Activated naive CD8-positive, alpha-beta T cell (primary cell): ENCODE results near the gene FAM222A.

Experiments
- H3K27ac Mint-ChIP-seq: one replicate; pipeline ENCODE4 v1.8.0; 2021; ENCODE audit warnings: mixed read lengths
- H3K27me3 Mint-ChIP-seq: one replicate; pipeline ENCODE4 v1.8.0; 2021; ENCODE audit warnings: mixed read lengths
- H3K36me3 Mint-ChIP-seq: one replicate; pipeline ENCODE4 v1.8.0; 2021; ENCODE audit warnings: mixed read lengths
- H3K4me1 Mint-ChIP-seq: one replicate; pipeline ENCODE4 v1.8.0; 2021; ENCODE audit warnings: low read depth, mixed read lengths
- H3K4me3 Mint-ChIP-seq: one replicate; pipeline ENCODE4 v1.8.0; 2021; ENCODE audit warnings: mild to moderate bottlenecking, mixed read lengths
- H3K9me3 Mint-ChIP-seq: one replicate; pipeline ENCODE4 v1.8.0; 2021; ENCODE audit warnings: low read depth, mixed read lengths

The FAM222A gene

GRCh38 chr12:109804820-109805761, 91.5 kb downstream of the FAM222A start:
- H3K27ac Mint-ChIP-seq, result no peak overlapping the region
- peaks cover 3% of the 10 kb centered on the region for H3K27me3 Mint-ChIP-seq
- H3K36me3 Mint-ChIP-seq, result no peaks in the 10 kb centered on the region
- H3K4me3 Mint-ChIP-seq, result no peak overlapping the region
- no peaks in the 10 kb centered on the region for H3K9me3 Mint-ChIP-seq
- no peaks in the 10 kb centered on the region for H3K4me1 Mint-ChIP-seq

- H3K4me3 Mint-ChIP-seq, result no peak overlapping the region
- H3K4me1 Mint-ChIP-seq, result no peaks in the 10 kb centered on the region
- H3K27ac Mint-ChIP-seq, result no peak overlapping the region
- H3K36me3 Mint-ChIP-seq, result no peaks in the 10 kb centered on the region
- peaks cover 3% of the 10 kb centered on the region for H3K27me3 Mint-ChIP-seq
- no peaks in the 10 kb centered on the region for H3K9me3 Mint-ChIP-seq
Observed at GRCh38 chr12:109807954-109808643, 94.5 kb downstream of the FAM222A start.

- no peaks in the 10 kb centered on the region for H3K9me3 Mint-ChIP-seq
- no peak overlapping the region for H3K27ac Mint-ChIP-seq
- H3K4me3 Mint-ChIP-seq, result no peak overlapping the region
- no peaks in the 10 kb centered on the region for H3K4me1 Mint-ChIP-seq
- H3K36me3 Mint-ChIP-seq, result no peaks in the 10 kb centered on the region
- H3K27me3 Mint-ChIP-seq, result peaks cover 3% of the 10 kb centered on the region
Observed at GRCh38 chr12:109808876-109809646, 95.4 kb downstream of the FAM222A start.

GRCh38 chr12:109810954-109811623, 97.5 kb downstream of the FAM222A start:
- Mint-ChIP-seq H3K36me3 (no peaks in the 10 kb centered on the region), H3K27ac (no peak overlapping the region), H3K4me3 (no peak overlapping the region), H3K27me3 (peaks cover 3% of the 10 kb centered on the region), H3K4me1 (no peaks in the 10 kb centered on the region), H3K9me3 (no peaks in the 10 kb centered on the region)

- Mint-ChIP-seq H3K27ac (no peak overlapping the region), H3K36me3 (no peaks in the 10 kb centered on the region), H3K9me3 (no peaks in the 10 kb centered on the region), H3K4me3 (no peak overlapping the region), H3K4me1 (no peaks in the 10 kb centered on the region), H3K27me3 (peaks cover 3% of the 10 kb centered on the region)
Observed at GRCh38 chr12:109811624-109811995, 98.0 kb downstream of the FAM222A start.

- Mint-ChIP-seq H3K27ac (no peak overlapping the region), H3K4me3 (no peak overlapping the region), H3K27me3 (no peaks in the 10 kb centered on the region), H3K4me1 (no peaks in the 10 kb centered on the region), H3K9me3 (no peaks in the 10 kb centered on the region), H3K36me3 (no peaks in the 10 kb centered on the region)
Observed at GRCh38 chr12:109813810-109814416, 100.3 kb downstream of the FAM222A start.

- no peak overlapping the region for H3K27ac Mint-ChIP-seq
- H3K4me3 Mint-ChIP-seq, result no peak overlapping the region
- H3K4me1 Mint-ChIP-seq, result no peaks in the 10 kb centered on the region
- H3K9me3 Mint-ChIP-seq, result no peaks in the 10 kb centered on the region
- no peaks in the 10 kb centered on the region for H3K36me3 Mint-ChIP-seq
- H3K27me3 Mint-ChIP-seq, result no peaks in the 10 kb centered on the region
Observed at GRCh38 chr12:109814600-109815150, 101.0 kb downstream of the FAM222A start.

- Mint-ChIP-seq H3K4me1 (no peaks in the 10 kb centered on the region), H3K36me3 (no peaks in the 10 kb centered on the region), H3K4me3 (no peak overlapping the region), H3K27ac (no peak overlapping the region), H3K9me3 (no peaks in the 10 kb centered on the region), H3K27me3 (peaks cover 3% of the 10 kb centered on the region)
Observed at GRCh38 chr12:109815225-109815624, 101.6 kb downstream of the FAM222A start.

GRCh38 chr12:109815757-109816617, 102.4 kb downstream of the FAM222A start:
- H3K27ac Mint-ChIP-seq, result no peak overlapping the region
- H3K9me3 Mint-ChIP-seq, result no peaks in the 10 kb centered on the region
- H3K36me3 Mint-ChIP-seq, result no peaks in the 10 kb centered on the region
- no peak overlapping the region for H3K4me3 Mint-ChIP-seq
- peaks cover 3% of the 10 kb centered on the region for H3K27me3 Mint-ChIP-seq
- H3K4me1 Mint-ChIP-seq, result no peaks in the 10 kb centered on the region

GRCh38 chr12:109816870-109817269, 103.2 kb downstream of the FAM222A start:
- Mint-ChIP-seq H3K36me3 (no peaks in the 10 kb centered on the region), H3K27ac (no peak overlapping the region), H3K4me1 (no peaks in the 10 kb centered on the region), H3K9me3 (no peaks in the 10 kb centered on the region), H3K27me3 (peaks cover 3% of the 10 kb centered on the region), H3K4me3 (no peak overlapping the region)

- Mint-ChIP-seq H3K4me3 (no peak overlapping the region), H3K27me3 (peaks cover 3% of the 10 kb centered on the region), H3K27ac (no peak overlapping the region), H3K36me3 (no peaks in the 10 kb centered on the region), H3K4me1 (no peaks in the 10 kb centered on the region), H3K9me3 (no peaks in the 10 kb centered on the region)
Observed at GRCh38 chr12:109817627-109818231, 104.1 kb downstream of the FAM222A start.

GRCh38 chr12:109818253-109818652, 104.6 kb downstream of the FAM222A start:
- no peak overlapping the region for H3K4me3 Mint-ChIP-seq
- no peak overlapping the region for H3K27ac Mint-ChIP-seq
- no peaks in the 10 kb centered on the region for H3K9me3 Mint-ChIP-seq
- no peaks in the 10 kb centered on the region for H3K4me1 Mint-ChIP-seq
- no peaks in the 10 kb centered on the region for H3K36me3 Mint-ChIP-seq
- H3K27me3 Mint-ChIP-seq, result peaks cover 3% of the 10 kb centered on the region

GRCh38 chr12:109818905-109819500, 105.4 kb downstream of the FAM222A start:
- Mint-ChIP-seq H3K9me3 (no peaks in the 10 kb centered on the region), H3K4me1 (no peaks in the 10 kb centered on the region), H3K36me3 (no peaks in the 10 kb centered on the region), H3K27me3 (peaks cover 3% of the 10 kb centered on the region), H3K4me3 (no peak overlapping the region), H3K27ac (no peak overlapping the region)
